Neuronal stem cell (in vitro differentiated cells): ENCODE results near the gene MCUB.

Experiments
- DNase-seq: peaks from one replicate; pipeline ENCODE4 v3.0.0-alpha.2; 2013; ENCODE audit warnings: low spot score
- H2AFZ ChIP-seq: one replicate; pipeline ENCODE4 v1.6.1; 2013; ENCODE audit warnings: mild to moderate bottlenecking, low read length, inconsistent platforms
- H2AK5ac ChIP-seq: 2 replicates; pipeline ENCODE4 v1.6.1; 2013; ENCODE audit warnings: low read depth, mild to moderate bottlenecking, inconsistent platforms, low read length, moderate library complexity, mixed read lengths
- H2BK120ac ChIP-seq: 2 replicates; pipeline ENCODE4 v1.6.1; 2013; ENCODE audit warnings: low read depth, mild to moderate bottlenecking, inconsistent platforms, low read length, moderate library complexity, mixed read lengths
- H2BK12ac ChIP-seq: one replicate; pipeline ENCODE4 v1.6.1; 2013; ENCODE audit warnings: low read length, inconsistent platforms
- H2BK15ac ChIP-seq: 2 replicates; pipeline ENCODE4 v1.6.1; 2013; ENCODE audit warnings: mild to moderate bottlenecking, low read length, inconsistent platforms, mixed read lengths
- H2BK5ac ChIP-seq: one replicate; pipeline ENCODE4 v1.6.1; 2013; ENCODE audit warnings: inconsistent platforms, mild to moderate bottlenecking, low read length, moderate library complexity
- H3K14ac ChIP-seq: one replicate; pipeline ENCODE4 v1.6.1; 2013; ENCODE audit warnings: low read length, inconsistent platforms
- H3K18ac ChIP-seq: 2 replicates; pipeline ENCODE4 v1.6.1; 2013; ENCODE audit warnings: low read length, inconsistent platforms
- H3K23ac ChIP-seq: 2 replicates; pipeline ENCODE4 v1.6.1; 2013; ENCODE audit warnings: low read depth, mild to moderate bottlenecking, mixed read lengths, low read length, inconsistent platforms; ENCODE audit not compliant: poor library complexity
- H3K27ac ChIP-seq: replicated peaks from 3 replicates; pipeline ENCODE4 v1.5.1; 2013; ENCODE audit warnings: low read length, inconsistent platforms
- H3K27me3 ChIP-seq, 3 experiments: 2 replicates each; pipeline ENCODE4 v1.6.1; 2013; ENCODE audit warnings: low read length in 3 of 3, mild to moderate bottlenecking in 2 of 3, inconsistent platforms in 1 of 3, low read depth in 1 of 3, mixed read lengths in 1 of 3, moderate library complexity in 1 of 3; ENCODE audit not compliant: control insufficient read depth in 3 of 3, insufficient read depth in 3 of 3
- H3K36me3 ChIP-seq, 2 donors: replicated peaks in 1 of 2; 2 replicates each; pipeline ENCODE4 v1.6.1; 2013; ENCODE audit warnings: low read length in 2 of 2; ENCODE audit not compliant: control insufficient read depth in 2 of 2, insufficient read depth in 2 of 2
- H3K4ac ChIP-seq: 2 replicates; pipeline ENCODE4 v1.6.1; 2013; ENCODE audit warnings: inconsistent platforms, mild to moderate bottlenecking, low read length, moderate library complexity
- H3K4me1 ChIP-seq, 2 donors: 1 replicate in 1 of 2; 2 replicates in 1 of 2; pipeline ENCODE4 v1.6.1; 2013; ENCODE audit warnings: low read length in 2 of 2, low read depth in 1 of 2; ENCODE audit not compliant: control insufficient read depth in 2 of 2, insufficient read depth in 1 of 2
- H3K4me2 ChIP-seq: one replicate; pipeline ENCODE4 v1.6.1; 2013; ENCODE audit warnings: mild to moderate bottlenecking, low read length, inconsistent platforms; ENCODE audit not compliant: insufficient read depth, poor library complexity, severe bottlenecking
- H3K4me3 ChIP-seq, 2 donors: 2 replicates each; pipeline ENCODE4 v1.5.1; 2013; ENCODE audit warnings: low read length in 2 of 2, mild to moderate bottlenecking in 2 of 2, inconsistent platforms in 1 of 2, moderate library complexity in 1 of 2
- H3K79me1 ChIP-seq: one replicate; pipeline ENCODE4 v1.6.1; 2013; ENCODE audit warnings: low read depth, mild to moderate bottlenecking, inconsistent platforms, low read length, moderate library complexity
- H3K9ac ChIP-seq: one replicate; pipeline ENCODE4 v1.6.1; 2013; ENCODE audit warnings: mild to moderate bottlenecking, low read depth, low read length, inconsistent platforms; ENCODE audit not compliant: poor library complexity
- H3K9me3 ChIP-seq, 2 donors: replicated peaks in 1 of 2; 2 replicates each; pipeline versions ENCODE3 to v1.6.1; 2013; ENCODE audit warnings: low read length in 2 of 2, mild to moderate bottlenecking in 2 of 2, inconsistent platforms in 1 of 2, low read depth in 1 of 2, mixed read lengths in 1 of 2, moderate library complexity in 1 of 2; ENCODE audit not compliant: control insufficient read depth in 2 of 2, insufficient read depth in 1 of 2
- H4K8ac ChIP-seq: one replicate; pipeline ENCODE4 v1.6.1; 2013; ENCODE audit warnings: low read depth, mild to moderate bottlenecking, inconsistent platforms, low read length, moderate library complexity
- H4K91ac ChIP-seq: one replicate; pipeline ENCODE4 v1.6.1; 2013; ENCODE audit warnings: low read length, low read depth, mild to moderate bottlenecking, inconsistent platforms; ENCODE audit not compliant: poor library complexity
- WGBS, 2 donors: extraction: QIAGEN DNeasy Blood & Tissue Kit; methylation state at CpG; one replicate each; pipeline ENCODE4 v1.1.7; 2013; ENCODE audit warnings: missing lambda C conversion rate in 2 of 2, mixed read lengths in 1 of 2; ENCODE audit not compliant: insufficient read length in 2 of 2, insufficient replicate concordance in 1 of 2; ENCODE audit errors: extremely low coverage in 2 of 2; 5-methylcytosine and 5-hydroxymethylcytosine counted together

MCUB gene

DNA sequence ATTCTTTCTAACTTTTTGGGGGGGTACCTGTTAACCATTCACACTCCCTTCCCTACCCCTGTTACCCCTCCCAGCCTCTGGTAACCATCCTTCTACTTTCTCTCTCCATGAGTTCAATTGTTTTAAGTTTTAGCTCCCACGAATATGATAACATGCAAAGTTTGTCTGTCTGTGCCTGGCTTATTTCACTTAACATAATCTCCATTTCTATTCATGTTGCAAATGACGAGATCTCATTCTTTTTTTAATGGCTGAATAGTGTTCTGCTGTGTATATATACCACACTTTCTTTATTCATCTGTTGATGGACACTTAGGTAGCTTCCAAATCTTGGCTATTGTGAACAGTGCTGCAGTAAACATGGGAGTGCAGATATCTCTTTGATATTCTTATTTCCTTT, 41.3 kb downstream of the MCUB start:
- H3K27me3 ChIP-seq, result no peaks in the 10 kb centered on the region
- no peak overlapping the region for H2BK15ac ChIP-seq
- no peaks in the 10 kb centered on the region for H3K4me1 ChIP-seq
- H3K18ac ChIP-seq, result no peak overlapping the region
- H3K9ac ChIP-seq, result no peak overlapping the region
- no peak overlapping the region for H4K91ac ChIP-seq
- no peak overlapping the region for H2AK5ac ChIP-seq
- no peak overlapping the region for H3K27ac ChIP-seq
- no CpG with 5 or more reads among the region's 2 CpGs for WGBS, 2 donors
- H3K36me3 ChIP-seq, result no peaks in the 10 kb centered on the region
- peaks cover 3 to 4% of the 10 kb centered on the region in 2 donors for H3K9me3 ChIP-seq
- H3K4me3 ChIP-seq, result no peak overlapping the region
- no peak overlapping the region for H3K14ac ChIP-seq
- no peak for DNase-seq
- H3K4ac ChIP-seq, result no peak overlapping the region
- no peak overlapping the region for H3K4me2 ChIP-seq
- no peak overlapping the region for H2BK12ac ChIP-seq
- H2BK5ac ChIP-seq, result no peak overlapping the region
- H2AFZ ChIP-seq, result no peak overlapping the region
- H3K23ac ChIP-seq, result no peak overlapping the region
- no peak overlapping the region for H4K8ac ChIP-seq
- H3K79me1 ChIP-seq, result no peaks in the 10 kb centered on the region
- H2BK120ac ChIP-seq, result no peak overlapping the region

DNA sequence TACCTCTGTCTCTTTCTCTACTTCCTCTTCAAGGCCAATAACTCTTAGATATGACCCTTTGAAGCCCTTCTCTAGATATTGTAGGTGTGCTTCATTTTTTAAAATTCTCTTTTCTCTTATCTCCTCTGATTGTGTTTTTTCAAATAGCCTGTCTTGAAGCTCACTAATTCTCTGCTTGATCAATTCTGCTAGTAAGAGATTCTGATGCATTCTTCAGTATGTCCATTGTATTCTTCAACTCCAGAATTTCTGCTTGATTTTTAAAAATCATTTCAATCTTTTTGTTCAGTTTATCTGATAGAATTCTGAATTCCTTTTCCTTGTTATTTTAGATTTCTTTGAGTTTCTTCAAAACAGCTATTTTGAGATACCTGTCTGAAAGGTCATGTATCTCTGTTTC, 47.9 kb downstream of the MCUB start:
- peaks cover 3 to 9% of the 10 kb centered on the region in 2 donors for H3K9me3 ChIP-seq
- no peak overlapping the region for H3K4me3 ChIP-seq
- no peak overlapping the region for H3K9ac ChIP-seq
- no peak overlapping the region for H2AK5ac ChIP-seq
- no peak overlapping the region for H3K14ac ChIP-seq
- no peaks in the 10 kb centered on the region for H3K4me1 ChIP-seq
- DNase-seq, result no peak
- no peak overlapping the region for H4K8ac ChIP-seq
- H2BK120ac ChIP-seq, result no peak overlapping the region
- no peak overlapping the region for H2BK12ac ChIP-seq
- H2BK15ac ChIP-seq, result no peak overlapping the region
- H3K27me3 ChIP-seq, result no peaks in the 10 kb centered on the region
- H3K36me3 ChIP-seq, result no peaks in the 10 kb centered on the region
- no peak overlapping the region for H4K91ac ChIP-seq
- no peak overlapping the region for H3K18ac ChIP-seq
- H3K23ac ChIP-seq, result no peak overlapping the region
- H2BK5ac ChIP-seq, result no peak overlapping the region
- no peak overlapping the region for H3K4ac ChIP-seq
- H3K4me2 ChIP-seq, result no peak overlapping the region
- H2AFZ ChIP-seq, result no peak overlapping the region
- H3K27ac ChIP-seq, result no peak overlapping the region
- no peaks in the 10 kb centered on the region for H3K79me1 ChIP-seq

DNA sequence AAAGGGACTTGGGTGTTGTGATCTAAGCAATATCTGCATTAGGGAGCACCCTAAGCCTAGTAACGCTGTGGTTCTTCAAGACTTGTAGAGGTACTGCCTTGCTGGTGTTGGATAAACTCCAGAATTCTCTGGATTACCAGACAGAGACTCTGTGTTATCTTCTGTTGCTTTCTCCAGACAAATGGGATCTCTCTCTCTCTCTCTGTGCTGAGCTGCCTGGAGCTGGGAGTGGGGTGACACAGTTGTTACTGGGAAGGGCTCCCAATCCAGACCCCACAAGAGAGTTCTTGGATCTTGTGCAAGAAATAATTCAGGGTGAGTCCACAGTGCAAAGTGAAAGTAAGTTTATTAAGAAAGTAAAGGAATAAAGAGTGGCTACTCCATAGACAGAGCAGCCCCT, 48.8 kb downstream of the MCUB start:
- no peak overlapping the region for H3K4me2 ChIP-seq
- no peak overlapping the region for H2BK5ac ChIP-seq
- no peak overlapping the region for H3K9ac ChIP-seq
- no peak overlapping the region for H2AK5ac ChIP-seq
- H4K8ac ChIP-seq, result no peak overlapping the region
- no peak overlapping the region for H3K23ac ChIP-seq
- H3K18ac ChIP-seq, result no peak overlapping the region
- no peak for DNase-seq
- H4K91ac ChIP-seq, result no peak overlapping the region
- no peak overlapping the region for H3K14ac ChIP-seq
- no peak overlapping the region for H2BK120ac ChIP-seq
- H3K36me3 ChIP-seq, result no peaks in the 10 kb centered on the region
- H3K9me3 ChIP-seq, result peaks cover 3 to 9% of the 10 kb centered on the region in 2 donors
- no peak overlapping the region for H3K4ac ChIP-seq
- WGBS, 2 donors, result no CpG with 5 or more reads among the region's 1 CpG
- H2AFZ ChIP-seq, result no peak overlapping the region
- H3K27ac ChIP-seq, result no peak overlapping the region
- H3K4me1 ChIP-seq, result no peaks in the 10 kb centered on the region
- H2BK12ac ChIP-seq, result no peak overlapping the region
- H3K4me3 ChIP-seq, result no peak overlapping the region
- no peaks in the 10 kb centered on the region for H3K79me1 ChIP-seq
- no peak overlapping the region for H2BK15ac ChIP-seq
- H3K27me3 ChIP-seq, result no peaks in the 10 kb centered on the region

DNA sequence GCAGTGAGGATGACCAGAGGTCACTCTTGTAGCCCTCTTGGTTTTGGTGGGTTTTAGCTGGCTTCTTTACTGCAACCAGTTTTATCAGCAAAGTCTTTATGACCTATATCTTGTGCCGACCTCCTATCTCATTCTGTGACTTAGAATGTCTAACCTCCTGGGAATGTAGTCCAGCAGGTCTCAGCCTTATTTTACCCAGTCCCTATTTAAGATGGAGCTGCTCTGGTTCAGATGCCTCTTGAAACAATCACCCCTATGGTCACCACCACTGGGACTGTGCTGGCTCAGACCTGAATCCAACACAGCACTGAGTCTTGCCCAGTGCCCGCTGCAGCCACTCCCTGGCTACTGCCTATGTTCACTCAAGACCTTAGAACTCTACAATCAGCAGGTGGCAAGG, 49.4 kb downstream of the MCUB start:
- no peaks in the 10 kb centered on the region for H3K4me1 ChIP-seq

More for the DNA sequence above, 49.4 kb downstream of the MCUB start:
- no peak overlapping the region for H3K4me2 ChIP-seq
- H3K9me3 ChIP-seq, result peaks cover 3 to 9% of the 10 kb centered on the region in 2 donors
- no peak overlapping the region for H3K14ac ChIP-seq
- H2AK5ac ChIP-seq, result no peak overlapping the region
- no peak overlapping the region for H4K91ac ChIP-seq
- WGBS, 2 donors, result no CpG with 5 or more reads among the region's 2 CpGs
- no peak overlapping the region for H2BK5ac ChIP-seq
- no peak overlapping the region for H4K8ac ChIP-seq
- H3K4ac ChIP-seq, result no peak overlapping the region
- no peak for DNase-seq
- no peaks in the 10 kb centered on the region for H3K36me3 ChIP-seq
- H2BK15ac ChIP-seq, result no peak overlapping the region
- H3K18ac ChIP-seq, result no peak overlapping the region
- no peak overlapping the region for H3K4me3 ChIP-seq
- H2BK12ac ChIP-seq, result no peak overlapping the region
- H3K9ac ChIP-seq, result no peak overlapping the region
- H3K23ac ChIP-seq, result no peak overlapping the region
- H3K27ac ChIP-seq, result no peak overlapping the region
- H2BK120ac ChIP-seq, result no peak overlapping the region
- H2AFZ ChIP-seq, result no peak overlapping the region
- H3K79me1 ChIP-seq, result no peaks in the 10 kb centered on the region
- H3K27me3 ChIP-seq, result no peaks in the 10 kb centered on the region
